Measurements from ENCODE around the gene CSMD2. TPM values are rescaled to one million over a fixed set of nuclear protein-coding genes. Genes with fewer than 3 reads are reported as not detected.

Gene CSMD2
- total RNA-seq, 1 experiment from 2014 or later: 2.8 TPM

DNA sequence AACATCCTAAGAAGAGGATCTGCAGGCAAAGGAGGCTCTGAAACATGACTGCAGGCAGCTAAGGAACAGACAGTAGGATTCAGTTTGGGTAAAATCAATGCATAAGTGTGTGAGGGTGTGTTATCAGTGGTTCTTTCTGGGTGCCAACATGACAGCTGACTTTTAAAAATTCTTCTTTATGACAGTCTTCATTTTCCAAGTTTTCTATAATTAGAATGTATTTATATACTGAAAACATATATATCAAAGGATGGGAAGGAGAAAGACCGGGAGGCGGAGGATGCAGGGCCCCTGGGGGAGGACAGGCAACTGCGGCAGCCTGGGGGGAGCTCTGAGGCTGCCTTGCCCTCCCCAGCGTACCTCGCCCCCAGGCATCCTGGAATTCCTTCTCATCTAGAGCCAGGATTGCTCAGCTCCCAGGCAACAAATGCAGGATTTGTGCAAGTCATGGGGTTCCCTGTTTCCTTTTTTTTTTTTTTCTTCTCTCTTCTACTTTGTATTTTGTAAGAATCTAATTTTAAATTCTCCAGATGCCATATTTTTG is 104.8 kb downstream of the CSMD2 start:
- BruUV-seq (replicated peaks): no TSS peak
- Histone ChIP-seq H3K4me3 (ENCODE audit: low read depth, low read length, poor library complexity, severe bottlenecking) (no peak overlapping the region), H3K4me1 (ENCODE audit: insufficient read depth, low read length, poor library complexity, severe bottlenecking) (no peaks in the 10 kb centered on the region), H3K27me3 (replicated peaks; ENCODE audit: insufficient read depth, low read depth, low read length, poor library complexity) (no peaks in the 10 kb centered on the region), H3K27ac (ENCODE audit: low read depth, low read length, poor library complexity, severe bottlenecking) (no peak overlapping the region), H3K9me3 (ENCODE audit: low read depth, low read length, poor library complexity, severe bottlenecking) (no peaks in the 10 kb centered on the region), H3K36me3 (ENCODE audit: insufficient read depth, low read length, poor library complexity, severe bottlenecking) (no peaks in the 10 kb centered on the region)
- ChIA-PET POLR2A (ENCODE audit: low non-redundant PET) (no interaction called here), CTCF (no interaction called here)
- intact Hi-C loops (cut with micrococcal nuclease; ENCODE audit: unreplicated experiment): no loop called here
- no peak for DNase-seq (ENCODE audit: low spot score)
- TF ChIP-seq, protein P1, sequence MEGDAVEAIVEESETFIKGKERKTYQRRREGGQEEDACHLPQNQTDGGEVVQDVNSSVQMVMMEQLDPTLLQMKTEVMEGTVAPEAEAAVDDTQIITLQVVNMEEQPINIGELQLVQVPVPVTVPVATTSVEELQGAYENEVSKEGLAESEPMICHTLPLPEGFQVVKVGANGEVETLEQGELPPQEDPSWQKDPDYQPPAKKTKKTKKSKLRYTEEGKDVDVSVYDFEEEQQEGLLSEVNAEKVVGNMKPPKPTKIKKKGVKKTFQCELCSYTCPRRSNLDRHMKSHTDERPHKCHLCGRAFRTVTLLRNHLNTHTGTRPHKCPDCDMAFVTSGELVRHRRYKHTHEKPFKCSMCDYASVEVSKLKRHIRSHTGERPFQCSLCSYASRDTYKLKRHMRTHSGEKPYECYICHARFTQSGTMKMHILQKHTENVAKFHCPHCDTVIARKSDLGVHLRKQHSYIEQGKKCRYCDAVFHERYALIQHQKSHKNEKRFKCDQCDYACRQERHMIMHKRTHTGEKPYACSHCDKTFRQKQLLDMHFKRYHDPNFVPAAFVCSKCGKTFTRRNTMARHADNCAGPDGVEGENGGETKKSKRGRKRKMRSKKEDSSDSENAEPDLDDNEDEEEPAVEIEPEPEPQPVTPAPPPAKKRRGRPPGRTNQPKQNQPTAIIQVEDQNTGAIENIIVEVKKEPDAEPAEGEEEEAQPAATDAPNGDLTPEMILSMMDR (conservative IDR thresholded peaks at IDR 0.05; ENCODE audit: low read depth, low read length): no peak
- no peak for TF ChIP-seq EZH2 (IDR thresholded peaks at IDR 0.05; ENCODE audit: borderline replicate concordance, low read depth, low read length, poor library complexity, severe bottlenecking)

DNA sequence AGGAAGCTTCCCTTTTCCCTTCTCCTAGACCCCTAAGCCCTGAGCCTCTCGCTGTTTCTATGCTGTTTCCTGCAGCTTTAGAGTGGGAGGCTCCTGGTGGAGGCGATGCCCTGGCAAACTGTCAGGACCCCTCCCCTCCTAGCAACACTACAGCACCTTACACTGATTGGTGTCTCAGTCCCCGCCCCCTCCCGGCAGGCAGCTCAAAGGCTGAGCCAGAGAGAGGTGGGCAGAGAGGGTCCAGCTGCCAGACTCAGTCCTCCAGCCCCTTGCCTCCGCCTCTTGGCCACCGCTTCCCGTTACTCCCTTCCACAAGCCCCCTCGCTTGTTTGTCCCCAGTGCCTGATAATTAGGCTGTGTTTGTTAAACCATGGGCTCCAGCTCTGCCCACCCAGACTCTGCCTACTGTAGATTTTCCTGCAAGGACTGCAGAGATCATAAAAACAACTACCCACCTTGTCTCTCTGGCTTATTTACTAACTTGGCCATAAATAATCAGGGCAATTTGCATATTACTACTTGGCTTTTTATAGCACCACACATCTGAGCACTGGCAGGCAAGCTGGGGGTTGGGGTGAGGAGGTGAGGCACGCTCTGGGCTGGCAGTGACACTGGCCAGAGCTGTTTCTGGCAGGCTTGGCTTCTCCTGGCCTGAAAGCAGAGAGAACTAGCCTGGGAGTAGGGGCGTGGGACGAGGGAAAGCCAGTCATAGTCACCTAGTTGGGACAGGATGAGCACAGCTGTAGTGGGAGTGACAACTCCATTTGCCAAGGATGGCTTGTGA is 107.5 kb downstream of the CSMD2 start:
- Histone ChIP-seq H3K36me3 (ENCODE audit: insufficient read depth, low read length, poor library complexity, severe bottlenecking) (no peaks in the 10 kb centered on the region), H3K9me3 (ENCODE audit: low read depth, low read length, poor library complexity, severe bottlenecking) (no peaks in the 10 kb centered on the region), H3K27ac (ENCODE audit: low read depth, low read length, poor library complexity, severe bottlenecking) (no peak overlapping the region), H3K4me1 (ENCODE audit: insufficient read depth, low read length, poor library complexity, severe bottlenecking) (no peaks in the 10 kb centered on the region), H3K4me3 (ENCODE audit: low read depth, low read length, poor library complexity, severe bottlenecking) (no peak overlapping the region), H3K27me3 (replicated peaks; ENCODE audit: insufficient read depth, low read depth, low read length, poor library complexity) (no peaks in the 10 kb centered on the region)
- DNase-seq (ENCODE audit: low spot score): no peak
- intact Hi-C loops (cut with micrococcal nuclease; ENCODE audit: unreplicated experiment): no loop called here
- no TSS peak for BruUV-seq (replicated peaks)
- ChIA-PET CTCF (no interaction called here), POLR2A (ENCODE audit: low non-redundant PET) (interaction anchor here (0.5 kb wide), 1 partner anchor 126 kb away, joined by 7 read pairs; no protein-coding TSS in a partner anchor)
- TF ChIP-seq, protein P1 (conservative IDR thresholded peaks at IDR 0.05; ENCODE audit: low read depth, low read length): no peak
- TF ChIP-seq EZH2 (IDR thresholded peaks at IDR 0.05; ENCODE audit: borderline replicate concordance, low read depth, low read length, poor library complexity, severe bottlenecking): no peak

DNA sequence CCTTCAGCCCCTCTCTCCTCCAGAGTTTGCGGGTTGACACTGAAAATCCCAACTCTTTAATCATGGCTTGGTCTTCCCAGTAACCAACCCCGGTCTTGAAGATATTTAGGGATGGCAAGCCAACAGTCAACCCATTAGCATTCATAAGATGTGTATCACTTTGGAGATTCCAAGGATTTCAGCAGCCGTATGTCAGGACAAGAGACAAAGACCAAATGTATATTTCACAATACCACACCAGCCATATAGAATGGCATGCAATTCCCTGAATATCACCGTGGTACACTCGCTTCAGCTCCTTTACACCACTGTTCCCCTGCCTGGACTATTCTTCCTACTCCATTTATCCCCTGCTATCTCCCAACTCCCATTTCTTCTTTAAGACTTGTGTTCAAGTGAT is 109.2 kb downstream of the CSMD2 start:
- POLR2A ChIA-PET (ENCODE audit: low non-redundant PET): no interaction called here
- no peak for DNase-seq (ENCODE audit: low spot score)
- H3K4me3 ChIP-seq (ENCODE audit: low read depth, low read length, poor library complexity, severe bottlenecking): no peak overlapping the region
- TF ChIP-seq, protein P1 (conservative IDR thresholded peaks at IDR 0.05; ENCODE audit: low read depth, low read length): no peak
- no peak for TF ChIP-seq EZH2 (IDR thresholded peaks at IDR 0.05; ENCODE audit: borderline replicate concordance, low read depth, low read length, poor library complexity, severe bottlenecking)
- BruUV-seq (replicated peaks): no TSS peak
- CTCF ChIA-PET: no interaction called here
- no peak overlapping the region for H3K27ac ChIP-seq (ENCODE audit: low read depth, low read length, poor library complexity, severe bottlenecking)
- no peaks in the 10 kb centered on the region for H3K9me3 ChIP-seq (ENCODE audit: low read depth, low read length, poor library complexity, severe bottlenecking)
- H3K36me3 ChIP-seq (ENCODE audit: insufficient read depth, low read length, poor library complexity, severe bottlenecking): no peaks in the 10 kb centered on the region
- intact Hi-C loops (cut with micrococcal nuclease; ENCODE audit: unreplicated experiment): no loop called here
- H3K27me3 ChIP-seq (replicated peaks; ENCODE audit: insufficient read depth, low read depth, low read length, poor library complexity): no peaks in the 10 kb centered on the region
- no peaks in the 10 kb centered on the region for H3K4me1 ChIP-seq (ENCODE audit: insufficient read depth, low read length, poor library complexity, severe bottlenecking)
